ENCODE measurements around the gene CLDN9.

DNA sequence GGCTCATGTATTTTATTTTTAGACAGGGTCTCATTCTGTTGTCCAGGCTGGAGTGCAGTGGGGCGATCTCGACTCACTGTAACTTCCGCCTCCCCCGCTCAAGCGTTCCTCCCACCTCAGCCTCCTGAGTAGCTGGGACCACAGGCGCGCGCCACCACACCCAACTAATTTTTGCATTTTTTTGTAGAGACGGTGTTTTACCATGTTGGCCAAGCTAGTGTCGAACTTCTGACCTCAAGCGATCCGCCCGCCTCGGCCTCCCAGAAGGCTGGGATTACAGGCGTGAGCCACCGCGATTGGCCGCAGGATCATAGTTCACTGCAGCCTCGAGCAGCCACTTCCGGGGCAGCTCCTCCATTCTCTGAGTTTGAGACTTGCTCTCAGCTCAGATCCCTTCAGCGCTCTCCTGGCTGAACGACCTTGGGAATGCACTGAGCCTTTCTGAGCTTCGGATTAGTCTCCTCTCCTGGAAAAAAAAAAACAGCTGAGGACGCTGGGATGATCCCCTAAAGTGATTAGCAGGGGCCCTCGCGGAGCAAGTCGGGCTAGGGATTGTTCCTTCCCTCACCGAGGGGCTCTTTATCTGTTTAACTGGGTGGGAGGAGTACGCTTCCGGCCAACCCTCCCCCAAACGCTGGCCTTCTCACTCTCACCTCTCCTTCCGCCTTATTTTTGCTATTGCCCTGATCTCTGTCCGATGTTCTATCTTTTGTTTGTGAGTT is 31.4 kb upstream of the CLDN9 start:
- TF ChIP-seq POLR2A (IDR thresholded peaks at IDR 0.05; ENCODE audit: low read length) (no peak), GATA1 (IDR thresholded peaks at IDR 0.05; ENCODE audit: low read depth, low read length) (no peak)
